Lower leg skin (tissue), 4 donors: Measurements from ENCODE around the gene OR2B6. TPM values are rescaled to one million over a fixed set of nuclear protein-coding genes. Genes with fewer than 3 reads are reported as not detected.

Experiments used
- DNase-seq, 2 donors: peaks; one replicate each; pipeline ENCODE4 v3.0.0-alpha.2; 2019; ENCODE audit warnings: low spot score in 2 of 2
- H3K4me3 ChIP-seq: fragments of 200-600 bp; sonication (generic); 2 replicates; pipeline ENCODE4 v1.5.1; 2017; ENCODE audit warnings: mild to moderate bottlenecking, low read depth; ENCODE audit not compliant: poor library complexity, severe bottlenecking
- CTCF ChIP-seq, 3 donors: fragments of 450-650 bp; IDR thresholded peaks; one replicate each; pipeline ENCODE4 v1.5.1; 2016; ENCODE audit warnings: antibody characterized with exemption in 3 of 3, mild to moderate bottlenecking in 3 of 3, moderate library complexity in 2 of 3
- POLR2A ChIP-seq, 2 donors: fragments of 450-650 bp; IDR thresholded peaks; one replicate each; pipeline ENCODE4 v1.6.1; 2016 to 2017; ENCODE audit warnings: antibody characterized with exemption in 2 of 2, mild to moderate bottlenecking in 1 of 2, moderate library complexity in 1 of 2
- WGBS, 2 donors: methylation state at CpG; one replicate each; pipeline ENCODE4 v1.1.5; 2018; 5-methylcytosine and 5-hydroxymethylcytosine counted together
- intact Hi-C: fragments of 100-400 bp; cut with DNase I; formaldehyde crosslinking; loops from one replicate; pipeline ENCODE4 v1.15.0; 2023; ENCODE audit warnings: low total_unique reads
- total RNA-seq, 4 donors: library from RNA; depleted of rRNA; stranded (reverse); fragments of >200 nt; gene quantifications; one replicate each; pipeline ENCODE4 v1.1.0, GENCODE V29; 2016

OR2B6 gene
- total RNA-seq, 4 donors from 2014 or later, result not detected

DNA sequence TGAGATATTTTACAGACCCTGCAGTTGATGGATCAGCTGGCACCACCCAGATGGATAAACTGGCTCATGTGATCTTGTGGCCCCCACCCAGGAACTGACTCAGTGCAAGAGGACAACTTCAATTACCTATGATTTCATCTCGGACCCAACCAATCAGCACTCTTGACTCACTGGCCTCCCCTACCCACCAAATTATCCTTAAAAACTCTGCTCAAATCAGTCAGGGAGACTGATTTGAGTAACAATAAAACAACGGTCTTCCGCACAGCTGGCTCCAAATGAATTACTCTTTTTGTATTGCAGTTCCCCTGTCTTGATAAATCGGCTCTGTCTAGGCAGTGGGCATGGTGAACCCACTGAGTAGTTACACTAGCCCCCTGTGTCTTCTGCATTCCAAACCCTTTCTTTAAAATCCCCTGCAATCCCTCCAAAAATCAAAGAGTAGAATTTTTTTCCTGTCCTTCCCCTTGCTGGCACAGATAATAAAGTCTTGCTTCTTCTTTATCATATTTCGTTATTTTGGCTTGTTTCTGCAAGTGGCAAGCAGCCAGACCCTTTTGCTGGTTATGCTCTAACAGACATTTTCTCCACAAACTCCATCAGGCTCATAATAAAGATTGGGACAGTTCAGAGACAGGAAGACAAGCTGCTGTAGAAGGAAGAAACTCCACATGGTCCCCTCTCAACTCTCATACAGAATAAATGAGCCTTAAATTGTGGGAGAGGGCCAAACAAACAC lies 48.3 kb downstream of the OR2B6 start:
- DNase-seq, result no peak
- intact Hi-C loops, result no loop called here
- TF ChIP-seq CTCF (IDR thresholded peaks at IDR 0.05), result no peak
- no peak for TF ChIP-seq POLR2A (IDR thresholded peaks at IDR 0.05)
- H3K4me3 ChIP-seq, result no peak overlapping the region
- 39 to 41% methylated on average over 5 of the region's 5 CpGs for WGBS, 2 donors

GRCh38 chr6:28005975-28006374 lies 48.9 kb downstream of the OR2B6 start:
- intact Hi-C loops, result no loop called here
- H3K4me3 ChIP-seq, result no peak overlapping the region
- no peak for TF ChIP-seq POLR2A (IDR thresholded peaks at IDR 0.05)
- TF ChIP-seq CTCF (IDR thresholded peaks at IDR 0.05), result no peak
- WGBS, 2 donors, result 45 to 60% methylated on average over 3 of the region's 3 CpGs
- no peak for DNase-seq

Other genes starting within 250 kb of the OR2B6 start
- gene OR2B2, start 44.8 kb upstream of the OR2B6 start, total RNA-seq, result not detected
- gene ZNF165, start 123.3 kb downstream of the OR2B6 start, total RNA-seq, result 1 to 10 TPM in 3 of 4 donors, under 1 TPM in 1; 0.72 to 3.1 (median 1.9) TPM
- 1 to 10 TPM; 3.9 to 6.1 (median 5.3) TPM for gene ZSCAN16, start 167.4 kb downstream of the OR2B6 start, total RNA-seq
- 10 to 100 TPM; 10.5 to 16.5 (median 11.3) TPM for gene ZKSCAN8, start 184.6 kb downstream of the OR2B6 start, total RNA-seq